C4-2B (cell line): ENCODE data around the gene ROR1.

Experiments used
- CTCF ChIP-seq: fragments of 450-650 bp; conservative IDR thresholded peaks from 2 replicates; pipeline ENCODE4 v1.5.1; 2017; ENCODE audit warnings: mild to moderate bottlenecking
- ZFX ChIP-seq: fragments of 450-650 bp; IDR thresholded peaks from 2 replicates; pipeline ENCODE4 v1.6.1; 2017

GRCh38 chr1:64162151-64162550 is 388.3 kb downstream of the ROR1 start:
- TF ChIP-seq CTCF (no peak), ZFX (no peak)
